ENCODE data around the gene GPR61.

Gene GPR61

DNA sequence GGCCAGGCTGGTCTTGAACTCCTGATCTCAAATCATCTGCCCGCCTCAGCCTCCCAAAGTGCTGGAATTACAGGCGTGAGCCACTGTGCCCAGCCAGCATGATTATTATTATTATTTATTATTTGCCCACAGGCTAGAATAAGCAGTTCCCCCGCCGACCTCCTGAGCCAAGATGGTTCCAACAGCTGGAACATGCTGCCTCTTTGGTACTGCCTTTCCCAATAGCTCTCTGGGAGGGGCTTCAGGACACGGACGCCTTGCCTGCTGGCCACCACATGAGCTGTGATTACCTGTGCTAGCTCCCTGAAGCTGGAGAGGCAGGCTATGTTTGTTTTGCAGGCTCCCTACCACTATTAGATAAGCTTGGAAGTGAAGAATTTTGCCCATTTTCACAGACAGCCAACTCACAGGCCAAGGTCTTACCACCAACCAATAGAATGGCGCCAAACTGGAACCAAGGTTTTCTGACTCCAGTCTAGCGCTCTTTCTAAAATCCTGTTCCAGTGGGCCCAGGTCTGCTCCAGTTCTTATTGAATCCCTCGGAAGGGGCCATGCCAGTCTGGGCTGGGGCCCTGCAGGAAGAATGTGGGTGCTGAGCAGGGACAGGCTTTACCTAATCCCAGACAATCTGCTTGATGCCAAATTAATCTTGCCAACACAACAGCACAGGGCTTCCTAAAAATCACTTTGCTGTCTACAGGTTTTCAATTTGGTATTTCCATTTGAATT is 2.1 kb upstream of the GPR61 start:
- no peak for TF ChIP-seq CTCF (IDR thresholded peaks at IDR 0.05; ENCODE audit: low read depth, low read length)

DNA sequence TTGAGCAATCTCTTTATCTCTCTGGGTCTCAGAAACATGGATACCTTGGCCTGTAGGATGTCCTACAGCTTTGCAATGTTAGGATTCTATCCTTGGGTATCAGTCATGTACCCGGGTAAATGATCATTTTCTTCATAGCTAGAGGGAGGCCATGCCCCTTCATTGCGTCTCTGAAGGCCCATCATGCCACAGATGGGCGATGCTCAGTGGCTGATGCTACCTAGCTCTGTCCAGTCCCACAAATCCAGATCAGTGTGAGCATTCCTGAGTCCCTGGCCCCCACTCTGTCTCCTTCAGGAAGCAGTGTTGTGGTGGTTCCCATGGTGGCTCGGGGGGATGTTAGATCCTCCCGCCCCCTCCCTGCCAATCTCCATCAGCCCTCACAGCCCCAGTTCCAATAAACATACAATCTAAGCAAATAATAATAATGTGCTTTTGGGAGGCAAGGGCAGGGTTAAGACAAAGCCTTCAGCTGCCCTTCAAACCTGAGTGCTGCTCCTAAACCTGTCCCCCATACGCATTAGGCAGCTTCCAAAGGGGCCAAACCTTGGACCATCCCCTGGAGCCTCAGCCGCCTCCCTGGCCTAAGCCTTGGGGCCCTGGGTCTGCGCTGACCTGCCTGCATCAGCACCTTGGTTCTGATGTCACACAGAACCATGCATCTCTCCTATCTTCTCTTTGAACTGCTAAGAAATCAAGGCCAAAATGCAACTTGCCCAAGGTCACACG is 681 bp upstream of the GPR61 start:
- Histone ChIP-seq H3K27me3 (no peaks in the 10 kb centered on the region; the same call in 1 of the 2 replicates), H3K4me3 (ENCODE audit: low read depth, low read length) (no peak overlapping the region), H3K4me1 (no peaks in the 10 kb centered on the region), H3K9me3 (no peaks in the 10 kb centered on the region), H3K36me3 (no peaks in the 10 kb centered on the region)
- TF ChIP-seq CTCF (IDR thresholded peaks at IDR 0.05; ENCODE audit: low read depth, low read length) = no peak
- DNase-seq = no peak

More for the DNA sequence above, 2.1 kb upstream of the GPR61 start:
- peaks cover 1% of the 10 kb centered on the region for H3K4me1 ChIP-seq
- no peaks in the 10 kb centered on the region for H3K36me3 ChIP-seq
- no peaks in the 10 kb centered on the region; the same call in 1 of the 2 replicates for H3K27me3 ChIP-seq
- DNase-seq = no peak
- no peaks in the 10 kb centered on the region for H3K9me3 ChIP-seq
- no peak overlapping the region for H3K4me3 ChIP-seq (ENCODE audit: low read depth, low read length)

DNA sequence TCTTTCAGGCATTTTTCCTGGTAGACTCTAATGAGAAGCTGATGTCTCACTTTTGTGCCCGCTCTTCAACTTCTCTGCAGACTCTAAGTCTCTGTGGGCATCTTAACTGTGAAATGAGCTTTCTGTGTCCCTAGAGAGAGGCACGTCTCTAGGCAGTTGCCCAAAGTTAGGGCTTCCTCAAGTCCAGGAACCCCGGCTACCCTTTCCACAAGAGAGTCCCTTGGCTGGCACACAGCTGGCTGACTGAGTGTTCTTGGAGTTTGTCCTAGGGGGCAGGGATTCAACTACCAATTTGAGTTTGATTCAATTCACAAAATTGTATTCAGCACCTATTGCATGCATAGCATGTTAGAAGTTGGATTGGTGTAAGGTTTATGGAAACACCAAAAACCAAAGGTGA is 1.4 kb downstream of the GPR61 start:
- Histone ChIP-seq H3K4me3 (ENCODE audit: low read depth, low read length) (no peak overlapping the region), H3K4me1 (no peaks in the 10 kb centered on the region), H3K9me3 (no peaks in the 10 kb centered on the region), H3K27me3 (no peaks in the 10 kb centered on the region; the same call in 1 of the 2 replicates), H3K36me3 (no peaks in the 10 kb centered on the region)
- DNase-seq = no peak
- TF ChIP-seq CTCF (IDR thresholded peaks at IDR 0.05; ENCODE audit: low read depth, low read length) = no peak

DNA sequence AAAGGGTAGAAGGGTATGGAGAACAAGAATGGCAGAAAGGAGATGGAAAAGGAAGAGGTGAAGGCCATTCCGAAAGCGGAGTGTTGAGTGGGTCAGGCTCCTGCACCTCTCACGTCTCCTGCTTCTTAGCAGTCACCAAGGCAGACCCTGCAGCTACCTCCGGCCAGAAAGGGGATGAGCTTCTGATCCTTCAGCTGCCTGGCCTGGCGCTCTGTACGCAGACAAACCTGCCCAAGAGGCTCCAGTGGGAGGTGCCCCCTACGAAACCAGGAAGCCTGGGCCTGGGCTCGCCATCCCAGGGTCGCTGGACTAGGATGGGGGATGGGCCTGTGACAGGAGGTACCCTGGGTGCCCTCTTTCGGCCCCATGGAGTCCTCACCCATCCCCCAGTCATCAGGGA is 3.0 kb downstream of the GPR61 start:
- DNase-seq = no peak
- H3K36me3 ChIP-seq = no peaks in the 10 kb centered on the region
- H3K9me3 ChIP-seq = no peaks in the 10 kb centered on the region
- H3K4me3 ChIP-seq (ENCODE audit: low read depth, low read length) = no peak overlapping the region
- no peaks in the 10 kb centered on the region; the same call in 1 of the 2 replicates for H3K27me3 ChIP-seq
- H3K4me1 ChIP-seq = peaks cover 8% of the 10 kb centered on the region
- TF ChIP-seq CTCF (IDR thresholded peaks at IDR 0.05; ENCODE audit: low read depth, low read length) = no peak

- Histone ChIP-seq H3K27me3 (no peaks in the 10 kb centered on the region; the same call in 1 of the 2 replicates), H3K36me3 (no peaks in the 10 kb centered on the region), H3K4me1 (peaks cover 8% of the 10 kb centered on the region), H3K9me3 (no peaks in the 10 kb centered on the region), H3K4me3 (ENCODE audit: low read depth, low read length) (no peak overlapping the region)
- no peak for DNase-seq
- no peak for TF ChIP-seq CTCF (IDR thresholded peaks at IDR 0.05; ENCODE audit: low read depth, low read length)
Observed at GRCh38 chr1:109543283-109543987, 3.8 kb downstream of the GPR61 start.
